Putamen (tissue), 1 donor: Measurements from ENCODE around the gene SUSD4.

ENCODE experiments used
- DNase-seq: peaks from one replicate; pipeline ENCODE4 v3.0.0-alpha.2; 2016; ENCODE audit warnings: low spot score

The SUSD4 gene

GRCh38 chr1:223230161-223230881 lies 133.7 kb downstream of the SUSD4 start:
- DNase-seq: no peak

GRCh38 chr1:223229756-223230155 lies 134.2 kb downstream of the SUSD4 start:
- DNase-seq: no peak

DNA sequence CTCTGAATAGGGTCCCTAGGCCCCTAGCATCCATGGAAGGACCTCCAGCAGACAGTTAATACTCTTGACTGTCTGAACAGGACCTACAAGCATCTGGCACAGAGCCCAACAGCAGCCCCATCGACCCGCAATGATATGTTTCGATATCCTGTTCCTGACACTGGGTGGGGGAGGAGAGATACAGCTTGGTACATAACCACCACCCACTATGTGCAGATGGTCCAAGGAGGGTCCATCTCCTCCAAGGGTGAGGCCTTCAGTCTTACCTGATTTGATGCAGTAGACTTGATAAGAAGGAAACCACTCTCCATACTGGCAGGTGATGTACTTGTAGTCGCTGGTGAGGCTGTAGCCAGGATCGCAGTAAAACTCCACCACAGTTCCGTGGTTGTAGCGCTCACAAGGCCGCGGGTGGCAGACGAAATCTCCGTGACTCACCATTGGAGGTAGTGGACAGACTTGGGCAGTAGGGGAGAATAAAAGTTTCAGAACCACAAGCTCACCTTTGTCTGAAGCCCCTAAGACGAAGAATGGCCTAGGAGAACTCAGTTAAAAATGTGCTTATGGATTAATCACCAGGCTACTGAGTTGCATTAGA lies 134.9 kb downstream of the SUSD4 start:
- DNase-seq: no peak

DNA sequence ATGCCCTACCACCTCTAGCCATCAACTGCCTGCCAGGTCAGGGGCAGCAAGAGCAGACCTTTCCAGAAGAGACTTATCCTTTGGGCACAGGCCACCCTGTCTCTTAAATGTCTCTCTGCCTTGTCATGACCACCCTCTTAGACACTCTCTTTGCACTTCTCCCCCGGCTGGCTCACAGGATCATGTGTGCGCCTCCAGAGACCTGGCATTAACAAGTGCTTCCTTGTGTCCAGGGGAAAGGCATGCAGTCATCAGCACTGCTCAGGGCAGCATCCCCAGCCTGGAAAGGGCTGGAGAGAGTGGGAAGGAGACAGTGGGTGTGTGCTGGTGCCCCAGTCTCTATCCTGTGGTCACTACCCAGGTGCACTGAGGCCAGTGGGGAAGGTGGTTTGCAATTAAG lies 135.8 kb downstream of the SUSD4 start:
- no peak for DNase-seq

GRCh38 chr1:223227486-223228196 lies 136.3 kb downstream of the SUSD4 start:
- DNase-seq: no peak

DNA sequence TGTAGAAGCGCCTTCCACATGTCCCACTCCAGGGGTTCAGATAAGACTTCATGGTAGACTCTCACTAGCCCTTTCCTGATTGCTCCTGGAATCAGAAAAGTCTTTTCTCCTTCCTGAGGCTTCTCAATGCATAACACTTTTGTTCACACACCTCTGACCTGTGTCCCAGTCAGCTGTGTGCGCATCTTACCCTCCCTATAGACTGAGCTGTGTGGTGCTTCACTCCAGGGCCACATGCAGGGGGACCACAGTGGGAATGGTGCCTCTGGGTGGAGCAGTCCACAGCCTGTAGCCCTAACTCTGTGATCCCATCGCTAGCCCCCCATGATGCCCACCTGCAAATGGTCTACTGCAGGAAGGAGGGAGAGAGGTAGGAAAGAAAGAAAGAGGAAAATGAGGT lies 136.9 kb downstream of the SUSD4 start:
- no peak for DNase-seq

GRCh38 chr1:223226271-223226670 lies 137.7 kb downstream of the SUSD4 start:
- no peak for DNase-seq

GRCh38 chr1:223225481-223225880 lies 138.5 kb downstream of the SUSD4 start:
- DNase-seq: no peak

GRCh38 chr1:223225061-223225460 lies 138.9 kb downstream of the SUSD4 start:
- DNase-seq: no peak

DNA sequence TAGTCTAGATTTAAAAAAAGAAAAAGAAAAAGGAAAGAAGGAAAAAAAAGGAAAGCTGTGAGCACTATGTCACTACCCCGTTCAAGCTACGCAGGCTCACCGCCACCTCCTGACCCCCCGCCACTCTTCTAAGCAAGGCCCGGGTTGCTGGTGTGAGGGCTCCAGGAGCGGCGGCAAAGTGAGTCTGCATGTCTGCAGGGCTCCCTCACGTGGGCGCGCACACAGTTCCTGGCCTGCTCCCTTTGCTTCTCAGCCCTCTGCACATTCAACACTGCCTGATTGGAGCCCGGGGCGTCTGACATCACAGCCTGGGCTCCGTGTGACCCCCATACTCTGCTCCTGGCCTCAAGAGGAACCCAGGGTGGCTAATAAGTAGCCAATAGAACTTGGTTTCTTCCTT lies 139.5 kb downstream of the SUSD4 start:
- DNase-seq: no peak

DNA sequence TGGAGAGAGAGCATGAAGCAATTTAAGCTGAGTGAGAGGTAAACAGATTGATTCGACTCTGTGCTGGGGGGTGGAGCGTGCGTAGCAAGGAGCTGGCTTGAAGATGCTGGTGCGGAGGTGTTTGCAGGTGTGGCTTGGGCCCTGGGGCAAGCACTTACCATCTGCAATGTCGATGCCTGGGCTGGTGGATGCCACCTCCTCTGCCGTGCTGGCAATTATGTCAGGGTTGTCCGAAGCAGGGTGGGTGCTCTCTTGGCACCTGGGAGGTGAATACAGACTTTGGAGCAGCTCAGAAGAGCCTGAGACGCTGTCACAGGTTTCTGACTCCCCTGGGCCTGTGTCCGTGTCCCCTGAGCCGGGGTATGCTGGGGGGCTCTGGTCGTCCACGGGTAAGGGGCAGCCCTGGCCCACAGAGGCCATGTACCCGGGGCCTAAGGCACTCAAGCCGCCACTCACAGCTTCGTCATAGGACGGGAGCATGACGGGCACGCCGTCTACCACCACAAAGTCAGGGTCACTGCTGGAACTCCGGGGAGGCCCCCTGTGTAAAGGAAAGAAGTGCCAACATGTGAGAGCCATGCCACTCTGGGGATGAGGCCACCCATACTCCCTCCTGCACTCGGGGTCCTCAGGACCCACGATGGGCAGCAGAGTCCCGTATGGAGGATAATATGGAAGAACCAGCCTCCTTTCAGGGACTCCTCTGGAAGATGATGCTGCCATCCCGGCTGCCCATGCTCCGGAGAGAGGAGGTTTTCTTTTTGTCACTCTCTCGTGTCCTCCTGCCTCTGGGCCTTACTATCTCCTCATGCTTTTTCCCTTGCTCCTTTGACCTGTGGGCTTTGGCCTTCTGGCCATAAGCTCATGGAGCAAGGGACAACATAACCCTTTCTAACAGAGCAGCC lies 140.6 kb downstream of the SUSD4 start:
- DNase-seq: no peak

- no peak for DNase-seq
These were observed 141.6 kb downstream of the SUSD4 start for GRCh38 chr1:223222377-223222776.

GRCh38 chr1:223221686-223222085 lies 142.3 kb downstream of the SUSD4 start:
- DNase-seq: no peak

GRCh38 chr1:223219846-223220610 lies 143.9 kb downstream of the SUSD4 start:
- no peak for DNase-seq

DNA sequence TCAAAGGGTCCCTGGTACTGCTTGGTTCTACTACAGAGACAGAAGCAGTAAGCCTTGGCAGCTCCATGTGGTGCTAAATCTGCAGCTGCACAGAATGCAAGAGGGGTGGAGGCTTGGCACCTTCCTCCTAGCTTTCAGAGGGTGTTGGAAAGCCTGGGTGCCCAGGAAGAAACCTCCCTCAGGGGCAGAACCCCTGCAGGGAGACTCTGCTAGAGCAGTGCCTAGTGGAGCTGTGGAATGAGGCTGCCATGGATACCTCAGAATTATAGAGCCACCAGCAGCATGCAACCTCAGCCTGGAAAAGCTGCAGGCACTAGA lies 144.7 kb downstream of the SUSD4 start:
- no peak for DNase-seq

- DNase-seq: no peak
These were observed 146.2 kb downstream of the SUSD4 start for GRCh38 chr1:223217781-223218180.

DNA sequence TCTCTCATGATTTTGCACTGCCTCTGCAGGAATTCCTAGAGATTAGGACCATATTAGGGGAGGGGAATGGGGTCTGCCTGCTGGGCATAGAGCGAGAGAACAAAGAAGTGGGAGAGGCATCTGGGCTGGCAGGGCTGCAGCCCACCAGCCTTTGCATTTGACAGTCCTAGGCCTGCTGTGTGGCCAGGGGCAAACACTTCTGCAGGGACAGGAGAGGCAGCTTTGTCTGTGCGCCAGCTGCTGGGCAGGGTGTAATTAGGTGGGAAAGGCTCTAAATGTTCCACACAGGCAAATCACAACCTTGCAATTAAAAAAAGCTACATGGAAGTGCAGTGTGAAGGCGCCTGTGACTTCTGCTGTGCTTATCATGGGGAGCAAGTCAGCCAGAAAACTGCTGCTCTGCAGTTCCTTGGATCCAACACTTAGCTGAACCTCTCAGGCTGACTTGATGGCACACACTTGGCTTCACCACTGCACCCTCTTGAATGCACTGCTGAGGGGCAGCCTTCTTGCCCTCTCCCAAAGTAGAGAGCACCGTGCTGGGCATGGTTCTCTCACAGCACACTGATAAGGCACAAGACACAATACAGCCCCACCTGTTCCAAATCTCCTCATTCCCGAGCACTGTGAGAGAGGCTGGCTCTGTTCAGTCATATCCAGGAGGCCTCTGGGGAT lies 147.3 kb downstream of the SUSD4 start:
- DNase-seq: no peak

GRCh38 chr1:223216074-223216473 lies 147.9 kb downstream of the SUSD4 start:
- DNase-seq: no peak

DNA sequence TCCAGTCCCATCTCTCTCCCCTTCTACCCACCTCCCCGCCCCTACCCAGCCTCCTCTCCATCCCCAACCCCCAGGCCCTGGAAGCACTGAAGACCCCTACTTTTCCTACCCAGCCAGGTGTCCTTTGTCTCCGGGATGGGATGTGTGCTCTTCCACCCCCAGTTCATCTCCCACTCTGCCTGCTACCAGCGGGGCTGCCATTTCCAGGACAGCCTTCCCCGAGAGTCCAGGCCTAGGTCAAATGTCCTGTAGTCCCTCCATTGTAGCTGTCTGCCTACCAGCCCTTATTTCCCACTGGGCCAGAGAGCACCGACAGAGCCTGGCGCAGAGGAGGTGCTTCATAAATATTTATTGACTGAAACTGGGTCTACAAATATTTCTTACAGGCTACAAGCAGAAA lies 148.9 kb downstream of the SUSD4 start:
- no peak for DNase-seq

- no peak for DNase-seq
These were observed 149.6 kb downstream of the SUSD4 start for GRCh38 chr1:223214261-223214807.

DNA sequence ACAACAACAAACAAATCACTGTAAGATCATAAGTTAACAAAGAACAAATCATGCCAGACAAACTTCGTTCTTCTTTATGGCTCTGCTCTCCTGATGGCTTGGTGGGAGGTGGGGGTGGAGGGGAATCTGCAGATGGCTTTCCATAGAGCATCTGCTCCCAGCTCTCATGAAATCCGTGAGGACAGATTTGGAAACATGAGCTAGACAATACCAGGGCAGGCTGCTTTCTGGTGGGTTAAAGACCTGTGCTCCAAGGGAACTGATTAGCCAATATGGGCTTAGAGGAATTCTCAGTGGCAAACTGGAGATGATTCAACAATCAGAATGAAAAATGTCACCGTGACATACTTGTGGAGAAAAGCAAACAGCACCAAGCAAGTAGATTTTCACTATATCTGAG lies 151.5 kb downstream of the SUSD4 start:
- DNase-seq: no peak
